ENCODE results near the gene DBN1.
"Not testable (repeated sequence)": the region's sequence is repeated elsewhere in the genome, so short reads cannot be mapped to it uniquely, and the experiment has no call there.

Gene DBN1

DNA sequence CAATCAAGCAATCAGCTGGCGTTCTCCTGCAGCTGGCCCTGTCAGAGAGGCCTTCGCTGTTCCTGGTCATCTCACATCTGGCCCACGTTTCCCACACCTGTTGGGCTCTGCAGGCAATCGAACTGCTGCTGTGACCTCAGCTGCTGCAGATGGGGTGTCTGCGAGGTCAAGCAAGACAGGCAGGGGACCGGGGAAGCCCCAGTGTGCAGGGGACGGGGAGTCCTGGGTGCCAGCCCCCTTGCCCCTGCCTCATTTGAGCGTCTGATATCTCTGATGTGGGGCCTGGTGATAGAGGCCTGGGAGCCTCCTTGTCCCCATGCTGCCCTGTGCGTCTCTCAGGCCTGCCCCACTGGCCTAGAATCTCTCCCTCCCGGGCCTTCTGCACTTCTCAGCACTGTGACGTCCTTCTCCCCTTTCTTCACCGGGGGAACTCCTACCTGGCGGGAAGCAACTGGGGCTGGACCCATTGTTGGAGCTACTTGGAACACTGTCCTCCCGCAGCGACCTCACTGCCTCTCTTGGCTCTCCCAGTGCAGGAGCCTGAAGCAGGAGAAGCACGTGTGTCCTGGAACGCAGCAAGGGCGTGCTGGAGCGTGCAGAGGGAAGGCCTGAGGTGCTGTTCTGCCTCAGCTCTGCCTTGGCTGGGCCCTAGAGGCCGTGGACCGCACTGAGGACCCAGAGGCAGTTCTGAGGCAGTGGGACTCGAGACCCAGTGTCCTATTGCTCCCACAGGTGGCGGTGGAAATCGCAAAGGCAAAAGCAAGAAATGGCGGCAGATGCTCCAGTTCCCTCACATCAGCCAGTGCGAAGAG is 43.1 kb downstream of the DBN1 start:
- DNase-seq: no peak

- no peak for DNase-seq
Observed at GRCh38 chr5:177429248-177430040, 44.0 kb downstream of the DBN1 start.

DNA sequence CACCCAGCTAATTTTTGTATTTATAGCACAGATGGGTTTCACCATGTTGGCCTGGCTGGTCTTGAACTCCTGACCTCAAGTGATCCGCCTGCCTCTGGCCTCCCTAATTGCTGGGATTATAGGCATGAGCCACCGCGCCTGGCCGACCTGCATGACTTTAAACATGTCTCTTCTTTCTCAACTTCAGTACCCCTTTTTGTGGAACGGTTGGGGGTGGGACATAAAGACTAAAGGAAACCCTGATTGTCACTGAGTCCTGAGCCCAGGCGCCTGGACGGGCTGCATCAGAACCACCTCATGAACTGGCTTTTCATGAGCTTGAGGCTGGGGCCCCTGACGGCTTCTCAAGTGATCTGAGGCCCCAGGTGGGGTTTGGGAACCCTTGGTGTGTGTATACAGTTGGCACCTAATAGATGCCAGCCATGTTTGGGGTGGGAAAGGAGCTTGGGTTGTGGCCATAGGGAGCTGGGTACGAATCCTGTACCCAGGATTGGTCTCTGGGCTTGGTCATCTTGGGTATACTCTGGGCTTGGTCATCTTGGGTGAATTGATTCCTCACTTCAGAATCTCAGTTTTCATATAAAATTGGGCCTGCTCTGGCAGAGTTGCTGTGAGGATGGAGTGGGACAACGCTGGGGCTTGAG is 44.7 kb downstream of the DBN1 start:
- no peak for DNase-seq

DNA sequence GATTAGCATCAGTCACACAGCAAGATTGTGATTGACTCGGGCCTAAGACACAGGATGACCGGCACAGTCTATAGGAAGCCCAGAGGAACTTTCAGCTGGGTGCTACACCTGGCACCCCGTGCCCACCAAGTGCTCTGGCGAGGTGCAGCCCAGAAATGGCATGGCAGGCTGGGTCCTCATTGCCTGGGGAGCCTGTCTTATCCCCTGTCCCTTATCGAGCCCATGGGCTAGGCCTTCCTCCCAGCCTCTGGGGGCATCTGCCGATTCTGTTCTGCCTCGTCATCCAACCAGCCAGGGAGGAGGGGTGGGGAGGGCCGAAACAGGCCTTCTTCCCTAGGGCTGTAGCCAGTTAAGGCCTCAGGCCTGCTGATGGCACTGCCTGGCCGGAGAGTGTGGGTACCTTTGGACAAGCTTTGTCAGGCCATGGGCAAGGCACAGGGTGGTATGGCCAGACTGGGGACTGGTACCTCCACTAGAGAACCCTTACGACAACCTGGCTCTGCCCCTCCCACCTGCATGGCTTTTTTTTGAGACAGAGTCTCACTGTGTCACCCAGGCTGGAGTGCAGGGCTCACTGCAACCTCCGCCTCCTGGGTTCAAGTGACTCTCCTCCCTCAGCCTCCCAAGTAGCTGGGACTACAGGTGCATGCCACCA is 45.4 kb downstream of the DBN1 start:
- DNase-seq: no peak

GRCh38 chr5:177427211-177427822 is 46.1 kb downstream of the DBN1 start:
- DNase-seq: no peak

DNA sequence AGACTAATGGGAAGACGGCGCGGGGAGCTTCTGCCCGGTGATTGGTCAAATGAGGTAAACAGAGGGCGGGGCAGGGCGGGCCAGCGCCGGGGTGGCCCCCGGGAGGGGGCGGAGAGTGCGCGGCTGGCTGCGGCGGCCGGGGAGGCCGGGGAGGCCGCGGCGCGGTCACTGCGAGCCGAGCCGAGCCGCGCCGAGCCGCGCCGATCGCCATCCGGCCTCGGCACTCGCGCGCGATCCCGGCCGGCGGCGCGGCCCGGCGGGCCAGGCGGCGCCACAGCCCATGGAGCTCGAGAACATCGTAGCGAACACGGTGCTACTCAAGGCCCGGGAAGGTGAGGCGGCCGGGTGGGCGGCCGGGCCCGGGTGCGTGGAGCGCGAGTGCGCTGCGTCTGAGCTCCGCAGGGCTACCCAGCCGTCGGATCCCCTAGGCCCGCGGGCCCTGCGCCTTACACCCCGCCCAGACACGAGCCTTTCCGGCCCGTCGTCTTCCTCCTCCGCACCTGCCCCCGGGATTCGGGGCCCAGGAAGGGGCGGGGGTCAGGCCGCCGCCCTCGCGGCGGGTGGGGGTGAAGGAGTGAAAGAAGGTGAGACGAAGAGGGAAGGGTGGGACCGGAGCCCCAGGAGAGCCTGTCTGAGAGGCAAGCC is 46.7 kb downstream of the DBN1 start, which contains the start of gene GRK6:
Gene GRK6, plus strand, starts transcription at position 111 of the 645 bp plus-strand sequence. Its CDS starts 170 bp downstream, at position 281.
- DNase-seq: peak; percentile 73

GRCh38 chr5:177425801-177426565 is 47.5 kb downstream of the DBN1 start:
- peak; percentile 99 for DNase-seq

GRCh38 chr5:177425196-177425800 is 48.1 kb downstream of the DBN1 start:
- DNase-seq: no peak

- DNase-seq: no peak
Observed at GRCh38 chr5:177423671-177424070, 49.8 kb downstream of the DBN1 start.

DNA sequence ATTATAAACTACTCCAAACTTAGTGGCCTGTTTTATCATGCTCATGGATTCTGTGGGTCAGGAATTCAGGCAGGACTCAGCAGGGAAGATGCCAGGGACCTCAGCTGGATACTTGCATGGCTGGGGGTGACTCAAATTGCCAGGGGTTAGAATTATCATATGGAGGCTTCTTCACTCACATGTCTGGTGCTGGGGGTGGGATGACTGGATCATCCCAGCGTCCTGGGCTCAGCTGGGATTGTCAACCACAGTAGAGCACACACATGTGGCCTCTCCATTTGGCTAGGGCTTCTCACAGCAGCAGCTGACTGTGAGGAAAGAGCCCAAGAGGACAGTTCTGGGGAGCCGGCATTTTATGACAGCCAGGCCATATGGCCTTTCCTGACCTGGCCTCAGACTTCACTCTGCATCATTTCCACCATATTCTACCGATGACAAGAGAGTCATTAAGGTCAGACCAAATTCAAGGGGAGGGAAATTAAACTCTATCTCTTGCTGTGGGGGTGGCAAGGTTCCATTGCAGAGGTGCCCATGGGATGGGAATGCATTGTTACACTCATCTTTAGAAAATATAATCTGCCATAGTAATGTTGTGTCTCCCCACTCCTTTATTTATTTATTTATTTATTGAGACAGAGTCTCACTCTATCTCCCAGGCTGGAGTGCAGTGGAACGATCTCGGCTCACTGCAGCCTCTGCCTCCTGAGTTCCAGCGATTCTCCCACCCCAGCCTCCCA is 52.2 kb downstream of the DBN1 start:
- DNase-seq: no peak

DNA sequence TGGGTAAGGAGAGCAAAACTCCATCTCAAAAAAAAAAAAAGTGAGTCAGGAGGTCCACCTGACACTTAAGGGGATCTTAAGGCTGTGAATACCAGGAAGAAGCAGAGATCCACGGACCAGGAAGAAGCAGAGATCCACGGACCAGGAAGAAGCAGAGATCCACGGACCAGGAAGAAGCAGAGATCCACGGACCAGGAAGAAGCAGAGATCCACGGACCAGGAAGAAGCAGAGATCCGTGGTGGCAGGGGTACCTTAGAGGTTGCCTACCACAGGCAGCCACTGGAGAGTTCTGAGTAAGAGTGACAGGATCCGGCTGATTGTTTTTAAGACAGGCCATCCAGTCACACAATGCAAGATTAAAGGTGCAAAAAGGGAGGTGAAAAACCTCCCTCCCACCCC is 53.0 kb downstream of the DBN1 start:
- not testable (repeated sequence) for DNase-seq

DNA sequence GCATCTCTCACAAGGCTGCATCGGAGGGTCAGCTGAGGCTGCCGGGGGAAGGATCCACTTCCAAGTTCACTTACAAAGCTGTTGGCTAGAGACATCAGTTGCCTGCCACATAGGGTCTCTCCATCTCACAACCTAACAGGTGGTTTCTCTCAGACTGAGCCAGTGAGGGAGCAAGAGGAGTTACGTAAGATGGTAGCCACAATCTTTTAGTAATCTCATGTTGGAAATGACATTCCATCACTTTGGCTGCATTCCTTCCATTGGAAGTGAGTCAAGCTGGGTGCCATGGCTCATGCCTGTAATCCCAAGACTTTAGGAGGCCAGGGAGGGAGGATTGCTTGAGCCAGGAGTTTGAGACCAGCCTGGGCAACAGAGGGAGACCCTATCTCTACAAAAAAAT is 54.4 kb downstream of the DBN1 start:
- DNase-seq: no peak

- not testable (repeated sequence) for DNase-seq
Observed at GRCh38 chr5:177417081-177417480, 56.4 kb downstream of the DBN1 start.

- no peak for DNase-seq
Observed at GRCh38 chr5:177414481-177414880, 59.0 kb downstream of the DBN1 start.

- DNase-seq: no peak
Observed at GRCh38 chr5:177412603-177413233, 60.7 kb downstream of the DBN1 start.

DNA sequence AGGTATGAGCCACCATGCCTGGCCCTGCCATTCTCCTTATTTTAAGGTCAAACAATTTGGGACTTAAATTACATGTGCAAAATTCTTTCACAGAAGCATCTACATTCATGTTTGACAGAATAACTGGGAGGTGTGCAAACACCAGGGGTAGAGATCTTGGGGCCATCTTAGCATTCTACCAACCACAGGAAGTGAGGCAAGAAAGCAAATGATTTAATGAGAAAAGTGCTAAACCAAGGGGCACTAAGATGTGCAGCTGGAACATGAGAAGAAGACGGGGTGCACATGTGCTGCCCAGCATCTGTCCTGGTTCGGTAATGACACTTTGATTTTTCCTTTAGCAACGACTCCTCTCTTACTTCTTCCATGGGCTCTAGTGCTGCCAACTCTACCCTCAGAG is 62.9 kb downstream of the DBN1 start:
- no peak for DNase-seq

- DNase-seq: no peak
Observed at GRCh38 chr5:177409043-177409801, 64.2 kb downstream of the DBN1 start, which contains the start of gene F12. Gene F12, minus strand, starts transcription at chr5:177409564. Its CDS starts 37 bp downstream, at chr5:177409527.

Measured in right kidney (tissue), 1 donor.